GM21367 (cell line): ENCODE measurements around the gene ARFGAP3.
A peak's percentile ranks its signal among the peaks of the same experiment; 100 is the strongest.

Experiments
- ATAC-seq: cut with Tn5 transposase; IDR thresholded peaks from one replicate; pipeline ENCODE4 v1.9.1; 2021; ENCODE audit not compliant: unreplicated experiment

Gene ARFGAP3

DNA sequence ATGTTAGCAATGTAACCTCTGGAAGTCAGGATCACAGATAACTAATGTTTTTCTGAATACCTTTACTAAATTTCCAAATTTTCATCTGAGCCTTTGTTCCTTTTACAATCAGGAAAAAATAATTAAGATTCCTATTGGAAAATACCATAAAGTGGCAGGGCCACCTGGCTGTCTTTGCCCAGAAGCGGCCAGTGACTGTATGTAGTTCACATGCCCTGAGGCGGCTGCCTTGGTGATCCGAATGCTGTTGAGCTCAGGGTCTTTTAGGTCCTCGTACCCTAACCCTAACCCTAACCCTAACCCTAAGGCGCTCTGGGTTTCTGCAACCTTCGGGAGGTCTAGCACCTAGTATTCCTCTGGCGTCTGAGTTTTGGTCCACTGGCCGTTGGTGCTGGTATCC is 8.5 kb upstream of the ARFGAP3 start:
- ATAC-seq, result no peak

DNA sequence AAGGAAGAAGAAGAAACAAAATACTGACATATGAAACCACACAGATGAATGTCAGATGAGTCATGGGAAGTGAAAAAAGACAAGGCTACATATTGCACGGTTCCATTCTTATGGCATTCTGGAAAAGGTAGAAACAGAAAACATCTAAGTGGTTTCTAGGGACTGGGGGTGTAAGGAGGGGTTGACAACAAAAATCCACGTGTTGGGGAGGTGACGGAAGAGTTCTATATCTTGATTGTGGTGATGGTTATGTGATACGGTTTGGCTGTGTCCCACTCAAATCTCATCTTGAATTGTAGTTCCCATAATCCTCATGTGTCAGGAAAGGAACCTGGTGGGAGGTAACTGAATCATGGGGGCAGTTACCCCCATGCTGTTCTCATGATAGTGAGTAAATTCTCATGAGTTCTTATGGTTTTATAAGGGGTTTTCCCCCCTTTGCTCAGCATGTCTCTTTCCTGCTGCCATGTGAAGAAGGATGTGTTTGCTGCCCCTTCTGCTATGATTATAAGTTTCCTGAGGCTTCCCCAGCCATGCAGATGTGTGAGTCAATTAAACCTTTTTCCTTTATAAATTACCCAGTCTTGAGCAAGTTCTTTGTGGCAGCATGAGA is 6.4 kb upstream of the ARFGAP3 start:
- no peak for ATAC-seq

DNA sequence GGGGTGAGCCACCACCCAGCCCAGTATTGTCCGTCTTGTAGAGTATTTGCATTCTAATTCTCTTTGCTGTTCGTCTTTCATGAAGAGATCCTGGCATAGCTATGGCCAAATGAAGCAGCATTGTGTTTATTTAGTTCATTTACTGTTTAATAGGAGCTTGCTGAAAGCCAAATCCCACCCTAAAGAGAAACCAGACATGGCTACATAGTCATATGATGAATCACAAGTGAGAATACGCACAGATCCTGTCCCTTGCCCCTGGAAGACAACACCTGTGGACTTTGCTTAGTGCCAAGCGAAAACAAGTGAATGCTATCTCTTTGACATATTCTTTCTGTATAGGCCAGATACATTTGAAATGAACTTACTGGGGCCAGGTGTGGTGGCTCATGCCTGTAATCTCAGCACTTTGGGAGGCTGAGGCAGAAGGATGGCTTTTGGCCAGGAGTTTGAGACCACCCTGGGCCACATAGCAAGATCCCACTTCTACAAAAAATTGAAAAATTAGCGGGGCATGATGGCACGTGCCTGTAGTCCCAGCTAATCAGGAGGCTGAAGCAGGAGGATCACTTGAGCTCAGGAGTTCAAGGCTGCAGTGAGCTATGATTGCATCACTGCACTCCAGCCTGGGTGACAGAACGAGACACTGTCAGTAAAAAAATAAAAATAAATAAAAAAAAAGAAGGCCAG is 5.1 kb upstream of the ARFGAP3 start:
- no peak for ATAC-seq

DNA sequence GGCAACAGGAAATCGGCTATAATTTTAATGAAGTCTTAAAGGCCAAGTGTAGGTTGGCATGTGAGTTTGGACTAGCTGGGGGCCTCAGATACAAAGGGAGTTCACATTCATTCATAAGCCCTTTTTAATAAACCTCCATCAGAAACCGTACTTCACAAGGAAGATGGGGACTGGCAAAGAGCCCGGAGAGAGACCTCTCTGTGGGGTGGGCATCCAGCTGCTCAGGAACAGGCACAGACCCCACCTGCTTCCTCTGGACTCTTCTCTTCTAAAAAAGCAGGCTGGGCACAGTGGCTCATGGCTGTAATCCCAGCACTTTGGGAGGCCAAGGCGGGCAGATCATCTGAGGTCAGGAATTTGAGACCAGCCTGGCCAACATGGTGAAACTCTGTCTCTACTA is 3.9 kb upstream of the ARFGAP3 start:
- no peak for ATAC-seq

DNA sequence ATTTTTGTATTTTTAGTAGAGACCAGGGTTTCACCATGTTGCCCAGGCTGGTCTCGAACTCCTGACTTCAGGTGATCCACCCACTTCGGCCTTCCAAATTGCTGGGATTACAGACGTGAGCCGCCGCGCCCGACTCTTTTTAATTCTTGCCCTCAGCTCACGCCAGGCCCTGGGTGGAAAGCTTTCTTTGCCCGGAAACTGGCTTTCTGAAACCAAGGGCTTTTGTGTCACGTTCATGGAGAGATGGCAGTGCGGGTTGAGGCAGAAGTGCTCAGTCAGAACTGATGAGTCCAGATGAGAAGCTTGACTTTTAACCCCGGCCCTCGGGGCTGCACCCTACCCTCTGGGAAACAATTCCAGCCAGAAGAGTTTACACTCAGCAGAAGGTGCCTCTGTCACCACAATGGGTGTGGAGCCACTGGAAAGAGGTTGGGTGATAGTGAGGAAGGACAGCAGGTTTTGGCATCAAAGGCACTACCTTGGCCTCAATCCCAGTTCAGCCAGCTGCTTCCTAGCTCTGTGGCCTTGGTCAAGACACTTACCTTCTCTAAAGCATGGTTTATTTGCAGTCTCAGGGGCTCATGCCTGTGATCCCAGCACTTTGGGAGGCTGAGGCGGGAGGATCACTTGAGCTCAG is 890 bp upstream of the ARFGAP3 start:
- ATAC-seq, result no peak

DNA sequence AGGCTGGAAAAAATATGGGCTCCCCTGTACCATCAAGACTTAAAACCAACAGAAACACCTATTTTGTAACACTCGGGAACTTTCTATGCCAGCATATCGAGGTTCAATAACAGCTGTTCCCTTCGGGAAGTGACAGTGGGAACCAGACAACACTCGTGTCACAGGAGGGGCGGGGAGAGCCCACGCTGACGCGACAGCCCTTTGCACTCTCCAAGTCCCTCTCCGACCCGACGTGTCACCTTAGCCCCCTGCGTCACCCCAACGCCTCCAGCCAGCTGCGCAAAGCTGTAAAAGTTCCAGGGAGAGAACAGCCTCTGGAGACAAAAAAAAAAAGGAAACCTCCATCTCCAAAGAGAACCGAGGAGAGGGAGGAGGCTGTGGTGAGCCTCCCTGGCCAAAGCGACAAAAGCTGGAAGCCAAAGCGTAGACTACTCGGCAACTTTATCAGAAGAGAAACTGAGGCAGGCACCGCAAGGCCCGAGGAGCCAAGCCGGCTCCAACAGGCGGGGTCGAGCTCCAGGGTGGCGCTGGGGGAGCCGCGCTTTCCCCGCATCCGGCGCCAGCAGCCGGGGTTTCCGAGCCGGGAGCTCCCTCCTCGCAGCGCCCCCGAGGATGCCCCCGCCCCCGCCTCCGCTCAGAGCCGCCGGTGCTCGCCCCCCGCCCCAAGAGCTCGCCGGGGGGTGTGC is 751 bp downstream of the ARFGAP3 start:
- ATAC-seq, result peak; percentile 18

DNA sequence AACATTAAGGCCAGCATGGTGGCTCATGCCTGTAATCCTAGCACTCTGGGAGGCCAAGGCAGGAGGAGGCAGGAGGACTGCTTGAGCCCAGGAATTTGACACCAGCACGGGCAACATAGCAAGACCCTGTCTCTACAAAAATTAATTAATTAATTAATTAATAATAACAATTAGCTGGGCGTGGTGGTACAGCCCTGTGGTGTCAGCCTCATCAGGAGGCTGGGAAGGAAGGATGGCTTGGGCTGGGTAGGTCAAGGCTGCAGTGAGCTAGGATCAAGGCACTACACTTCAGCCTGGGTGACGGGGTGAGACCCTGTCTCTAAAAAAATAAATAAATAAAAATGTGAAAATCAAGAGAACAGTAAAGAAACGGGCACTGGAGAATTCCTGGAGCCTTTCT is 1.4 kb downstream of the ARFGAP3 start:
- ATAC-seq, result no peak

DNA sequence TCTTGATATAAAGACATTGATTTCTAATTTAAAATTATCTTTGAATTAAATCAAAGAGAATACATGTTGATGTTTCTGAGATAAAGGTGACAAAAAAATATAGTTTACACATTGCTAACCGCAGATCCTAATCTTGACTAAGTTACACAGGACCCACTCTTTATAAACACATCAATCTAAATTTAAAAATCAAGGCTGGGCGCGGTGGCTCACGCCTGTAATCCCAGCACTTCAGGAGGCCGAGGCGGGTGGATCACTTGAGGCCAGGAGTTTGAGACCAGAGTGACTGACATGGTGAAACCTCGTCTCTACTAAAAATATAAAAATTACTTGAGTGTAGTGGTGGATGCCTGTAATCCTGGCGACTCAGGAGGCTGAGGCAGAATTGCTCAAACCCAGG is 1.9 kb downstream of the ARFGAP3 start:
- ATAC-seq, result no peak

DNA sequence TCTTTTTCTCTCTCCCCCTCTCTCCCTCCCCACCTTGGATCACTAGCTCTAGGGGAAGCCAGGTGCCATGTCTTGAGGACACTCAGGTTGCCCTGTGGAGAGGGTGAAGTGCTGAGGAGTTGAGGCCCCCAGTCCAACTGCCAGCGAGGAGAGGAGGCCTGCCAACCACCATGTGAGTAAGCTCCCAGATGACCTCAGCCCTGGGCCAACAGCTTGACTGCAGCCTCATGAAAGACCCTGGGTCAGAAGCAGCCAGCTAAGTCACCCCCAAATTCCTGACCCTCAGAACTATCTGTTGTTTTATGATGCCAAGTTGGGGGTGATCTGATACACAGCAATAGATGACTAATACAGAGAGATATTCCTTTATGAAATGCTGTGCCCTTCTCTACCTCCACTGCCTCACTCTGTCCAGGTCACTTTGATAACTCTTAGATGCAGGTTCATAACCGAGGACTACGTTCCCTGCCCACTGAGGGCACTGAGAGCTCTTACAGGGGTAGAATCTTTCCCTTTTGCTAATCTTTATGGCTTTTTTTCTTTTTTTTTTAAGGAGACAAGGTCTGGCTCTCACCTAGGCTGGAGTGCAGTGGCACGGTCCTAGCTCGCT is 8.0 kb downstream of the ARFGAP3 start:
- ATAC-seq, result no peak

DNA sequence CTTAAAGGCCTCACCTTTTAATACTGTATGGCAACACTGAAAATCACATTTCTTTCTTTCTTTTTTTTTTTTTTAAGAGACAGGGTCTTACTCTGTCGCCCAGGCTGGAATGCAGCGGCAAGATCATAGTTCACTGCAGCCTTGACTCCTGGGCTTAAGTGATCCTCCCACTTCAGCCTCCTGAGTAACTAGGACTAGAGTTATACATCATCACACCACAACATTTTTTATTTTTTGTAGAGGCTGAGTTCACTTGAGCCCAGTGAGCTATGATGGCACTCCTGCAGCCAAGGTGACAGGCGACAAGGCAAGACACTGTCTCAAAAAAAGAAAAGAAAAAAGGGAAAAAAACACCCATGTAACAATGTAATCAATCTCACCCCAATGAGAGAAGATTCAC is 10.0 kb downstream of the ARFGAP3 start:
- no peak for ATAC-seq

DNA sequence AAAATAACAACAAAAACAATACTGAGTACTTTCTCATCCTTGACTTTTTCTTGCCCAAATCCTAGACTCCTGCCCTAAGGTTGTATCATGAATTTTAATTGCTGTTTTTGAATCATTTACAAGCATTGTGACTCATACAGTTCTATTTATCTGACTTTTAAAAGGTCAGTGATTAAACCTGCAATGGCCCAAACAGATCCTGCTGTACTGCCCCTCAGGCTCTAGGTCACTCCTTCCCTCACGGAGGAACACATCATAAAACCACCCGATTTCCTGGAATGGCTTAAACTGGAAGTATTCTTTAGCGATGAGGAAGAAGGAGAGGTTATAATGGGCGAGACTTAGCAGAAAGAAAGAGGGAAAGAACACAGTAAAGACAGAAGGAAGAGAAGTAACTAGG is 12.3 kb downstream of the ARFGAP3 start:
- no peak for ATAC-seq

DNA sequence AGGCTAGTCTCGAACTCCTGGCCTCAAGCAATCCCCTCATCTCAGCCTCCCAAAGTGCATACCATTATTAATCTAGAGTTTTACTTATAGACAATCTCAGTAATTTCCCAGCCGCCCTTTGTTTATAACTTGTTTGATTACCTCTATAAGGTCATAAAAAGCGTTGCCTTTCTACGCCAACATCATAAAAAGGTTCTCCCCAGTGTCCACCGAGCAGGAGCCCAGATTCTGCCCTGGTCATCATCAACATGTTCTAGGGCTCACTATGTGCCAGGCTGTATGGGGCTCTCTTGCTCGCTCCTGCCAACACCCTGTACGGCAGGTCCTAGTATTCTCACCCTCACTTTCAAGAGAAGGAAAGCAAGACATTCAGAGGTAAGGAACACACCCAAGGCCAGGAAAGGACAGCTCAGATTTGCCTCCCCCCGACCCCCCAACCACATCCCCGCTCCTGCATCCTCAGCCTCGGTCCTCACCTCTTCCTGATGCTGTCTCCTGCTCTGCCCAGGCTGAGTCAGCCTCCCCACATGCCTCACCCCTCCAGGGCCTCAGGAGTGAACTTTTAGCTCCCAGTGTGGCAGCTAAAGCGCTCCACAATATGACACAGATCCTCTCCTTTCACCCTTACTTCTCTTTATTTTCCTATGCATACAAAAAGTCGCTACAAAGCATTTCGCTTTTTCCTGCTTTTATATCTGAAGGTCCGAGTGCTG is 14.3 kb downstream of the ARFGAP3 start:
- no peak for ATAC-seq

DNA sequence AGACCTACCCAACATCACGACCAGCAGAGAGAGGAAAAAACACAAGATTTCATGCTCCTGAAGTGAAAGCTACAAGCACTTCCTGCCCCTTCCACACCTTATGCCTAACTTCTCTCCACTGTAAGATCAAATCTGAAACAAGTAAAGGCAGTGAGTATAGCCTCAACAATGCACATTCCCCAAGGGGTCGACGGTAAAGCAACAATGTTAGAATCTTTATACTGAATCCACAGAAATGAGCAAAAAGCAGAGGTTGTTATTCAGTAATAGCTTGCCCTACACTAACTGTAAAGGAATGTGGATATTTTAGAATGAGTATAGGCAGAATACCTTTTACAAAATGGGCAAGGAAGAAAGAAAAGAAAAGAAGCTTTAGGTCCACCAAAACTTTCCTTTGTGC is 15.6 kb downstream of the ARFGAP3 start:
- no peak for ATAC-seq

DNA sequence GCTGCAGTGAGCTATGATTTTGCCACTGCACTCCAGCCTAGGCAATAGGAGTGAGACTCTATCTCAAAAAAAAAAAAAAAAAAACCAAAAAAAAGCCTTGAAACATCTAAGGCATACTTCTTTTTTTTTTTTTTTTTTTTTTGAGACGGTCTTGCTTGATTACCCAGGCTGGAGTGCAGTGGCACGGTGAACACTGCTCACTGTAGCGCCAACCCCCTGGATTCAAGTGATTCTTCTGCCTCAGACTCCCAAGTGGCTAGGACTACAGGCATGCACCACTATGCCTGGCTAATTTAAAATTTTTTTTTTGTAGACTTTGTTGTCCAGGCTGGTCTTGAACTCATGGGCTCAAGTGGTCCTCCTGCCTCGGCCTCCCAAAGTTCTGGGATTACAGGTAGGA is 19.5 kb downstream of the ARFGAP3 start:
- ATAC-seq, result no peak

DNA sequence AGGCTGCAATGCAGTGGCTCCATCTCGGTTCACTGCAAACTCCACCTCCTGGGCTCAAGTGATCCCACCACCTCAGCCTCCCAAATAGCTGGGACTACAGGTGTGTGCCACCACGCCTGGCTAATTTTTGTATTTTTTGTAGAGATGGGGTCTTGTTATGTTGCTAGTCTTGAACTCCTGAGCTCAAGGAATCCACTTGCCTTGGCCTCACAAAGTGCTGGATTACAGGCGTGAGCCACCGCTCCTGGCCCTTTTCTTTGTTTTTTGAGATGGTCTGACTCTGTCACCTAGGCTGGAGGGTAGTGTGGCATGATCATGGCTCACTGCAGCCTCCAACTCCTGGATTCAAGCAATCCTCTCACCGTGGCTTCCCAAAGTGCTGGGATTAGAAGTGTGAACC is 21.0 kb downstream of the ARFGAP3 start:
- ATAC-seq, result no peak

DNA sequence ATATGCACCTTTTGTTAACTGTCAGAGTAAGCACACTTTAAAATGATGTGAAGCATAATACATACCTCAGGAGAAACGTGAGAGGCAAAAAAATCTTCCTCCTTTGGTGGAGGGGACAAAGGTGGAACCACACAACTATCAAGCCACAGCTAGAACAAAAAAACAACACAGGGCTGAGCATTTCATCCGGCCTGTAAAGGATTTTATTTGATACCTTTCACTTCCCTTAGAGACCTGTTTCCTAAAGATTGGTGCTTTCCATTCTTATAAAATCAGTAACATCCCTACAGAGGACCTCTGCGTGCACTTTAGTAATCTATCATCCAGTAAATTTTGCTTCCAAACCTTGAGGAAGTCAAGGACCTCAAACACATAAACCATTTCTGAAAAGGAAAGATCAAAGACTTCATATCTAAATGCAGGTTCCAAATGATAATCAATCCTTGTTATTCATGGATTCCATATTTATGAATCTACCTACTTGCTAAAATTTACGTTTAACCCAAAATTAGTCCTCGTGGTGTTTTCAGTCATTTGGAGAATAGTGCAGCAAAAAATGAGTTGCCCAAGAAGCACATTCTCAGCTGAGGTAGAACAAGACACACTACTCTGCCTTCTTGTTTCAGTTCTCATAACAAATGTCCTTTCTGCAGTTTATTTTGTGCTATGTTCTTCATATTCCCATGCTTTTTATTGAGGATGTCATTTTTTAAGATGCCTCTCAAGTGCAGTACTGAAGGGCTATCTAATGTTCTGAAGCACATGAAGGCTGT is 22.7 kb downstream of the ARFGAP3 start:
- ATAC-seq, result no peak

DNA sequence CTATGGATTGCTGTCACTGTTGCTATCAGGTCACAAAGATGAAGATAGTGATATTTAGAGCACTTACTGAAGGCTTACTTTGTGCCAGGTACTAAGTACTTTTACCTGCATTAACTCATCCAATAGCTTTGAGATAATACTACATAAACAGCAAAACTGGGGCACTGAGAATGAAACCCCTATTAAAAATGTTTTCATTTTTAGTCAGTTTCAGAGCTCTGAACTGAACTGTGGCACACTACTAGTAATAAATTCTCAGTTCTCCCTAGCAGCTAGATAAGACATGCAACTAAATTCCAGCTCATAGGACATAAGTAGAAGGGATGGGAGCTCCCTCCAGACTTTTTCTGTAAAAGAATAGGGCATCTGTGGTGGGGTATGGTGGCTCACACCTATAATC is 24.0 kb downstream of the ARFGAP3 start:
- no peak for ATAC-seq

DNA sequence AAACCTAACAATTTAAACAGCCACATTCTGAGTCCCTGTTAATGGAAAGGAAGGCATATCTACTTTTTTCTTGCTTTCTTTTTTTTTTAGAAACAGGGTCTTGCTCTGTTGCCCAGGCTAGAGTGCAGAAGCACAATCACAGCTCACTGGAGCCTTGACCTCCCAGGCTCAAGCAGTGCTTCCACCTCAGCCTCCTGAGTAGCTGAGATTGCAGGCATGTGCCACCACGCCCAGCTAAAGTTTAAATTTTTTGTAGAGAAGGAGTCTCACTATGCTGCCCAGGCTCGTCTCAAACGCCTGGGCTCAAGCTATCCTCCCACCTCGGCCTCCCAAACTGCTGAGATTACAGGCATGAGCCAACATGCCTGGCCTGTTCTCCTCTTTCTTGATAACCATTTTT is 25.4 kb downstream of the ARFGAP3 start:
- no peak for ATAC-seq

DNA sequence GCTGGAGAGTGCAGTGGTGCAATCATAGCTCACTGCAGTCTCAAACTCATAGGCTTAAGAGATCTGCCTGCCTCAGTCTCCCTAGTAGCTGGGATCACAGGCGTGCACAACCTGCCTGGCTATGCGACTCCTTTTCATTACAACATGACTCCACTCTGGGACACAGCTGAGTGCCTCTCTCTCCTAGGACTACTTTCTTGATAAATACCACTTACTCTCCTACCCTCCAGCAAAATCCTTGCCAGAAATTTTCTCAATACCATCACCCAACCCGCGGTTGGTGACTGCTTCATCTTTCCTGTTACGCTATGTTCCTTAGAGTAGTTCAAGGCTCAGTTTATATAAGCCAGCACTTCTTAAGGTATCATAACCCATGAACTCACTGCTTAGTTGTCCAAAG is 26.9 kb downstream of the ARFGAP3 start:
- no peak for ATAC-seq

DNA sequence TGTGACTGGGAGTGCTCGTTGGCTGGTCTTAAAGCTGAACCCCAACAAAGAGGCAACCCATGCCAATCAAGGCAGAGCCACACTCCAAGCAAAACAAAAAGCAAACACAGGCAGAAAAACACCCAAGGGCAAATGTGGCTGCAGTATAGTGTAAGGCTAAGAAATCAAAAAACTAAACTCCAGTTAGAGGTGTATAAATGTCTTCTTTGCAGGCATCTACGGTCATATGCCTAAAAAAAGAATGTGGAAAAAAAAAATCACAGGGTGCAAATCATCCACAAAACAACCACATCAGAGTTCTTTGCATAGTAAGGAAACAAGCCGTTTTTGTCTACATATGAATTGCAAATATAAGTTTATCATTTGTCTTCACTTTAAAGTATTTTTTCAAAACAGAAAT is 27.8 kb downstream of the ARFGAP3 start:
- ATAC-seq, result no peak
